Measurements from ENCODE around the gene CNTNAP2. TPM values are rescaled to one million over a fixed set of nuclear protein-coding genes. Genes with fewer than 3 reads are reported as not detected.

The CNTNAP2 gene
- total RNA-seq, 4 donors from 2014 or later: not detected

DNA sequence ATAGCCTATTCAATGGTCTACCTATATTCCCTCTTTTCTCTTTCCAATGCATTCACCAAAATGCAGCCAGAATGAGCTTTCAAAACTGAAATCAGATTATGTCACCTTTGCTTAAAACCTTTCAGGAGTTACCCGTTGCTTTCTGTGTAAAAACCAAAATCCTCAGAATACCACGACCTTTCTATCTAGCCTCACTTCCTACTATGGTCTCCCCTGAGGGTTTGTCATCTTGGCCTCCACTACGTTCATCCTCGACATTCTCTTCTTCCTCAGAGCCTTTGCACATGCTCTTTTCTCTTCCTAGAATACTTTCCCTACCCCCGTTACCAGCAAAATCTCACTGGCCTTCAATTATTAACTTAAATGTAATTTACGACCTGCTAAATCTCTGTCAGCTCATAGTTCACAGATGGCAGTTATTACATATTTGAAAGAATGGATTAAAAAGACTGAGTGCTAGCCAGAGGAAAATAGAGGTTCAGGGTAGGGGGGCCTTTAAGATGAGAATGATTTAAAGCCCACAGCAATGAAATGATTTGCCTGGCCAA is 2093.1 kb downstream of the CNTNAP2 start:
- no peak for DNase-seq
- Histone ChIP-seq H3K36me3 (no peaks in the 10 kb centered on the region), H3K4me1 (peaks cover 0 to 8% of the 10 kb centered on the region in 2 donors), H3K4me3 (no peak overlapping the region), H3K27ac (no peak overlapping the region), H3K9me3 (no peaks in the 10 kb centered on the region), H3K27me3 (no peaks in the 10 kb centered on the region)
- TF ChIP-seq, protein P1, sequence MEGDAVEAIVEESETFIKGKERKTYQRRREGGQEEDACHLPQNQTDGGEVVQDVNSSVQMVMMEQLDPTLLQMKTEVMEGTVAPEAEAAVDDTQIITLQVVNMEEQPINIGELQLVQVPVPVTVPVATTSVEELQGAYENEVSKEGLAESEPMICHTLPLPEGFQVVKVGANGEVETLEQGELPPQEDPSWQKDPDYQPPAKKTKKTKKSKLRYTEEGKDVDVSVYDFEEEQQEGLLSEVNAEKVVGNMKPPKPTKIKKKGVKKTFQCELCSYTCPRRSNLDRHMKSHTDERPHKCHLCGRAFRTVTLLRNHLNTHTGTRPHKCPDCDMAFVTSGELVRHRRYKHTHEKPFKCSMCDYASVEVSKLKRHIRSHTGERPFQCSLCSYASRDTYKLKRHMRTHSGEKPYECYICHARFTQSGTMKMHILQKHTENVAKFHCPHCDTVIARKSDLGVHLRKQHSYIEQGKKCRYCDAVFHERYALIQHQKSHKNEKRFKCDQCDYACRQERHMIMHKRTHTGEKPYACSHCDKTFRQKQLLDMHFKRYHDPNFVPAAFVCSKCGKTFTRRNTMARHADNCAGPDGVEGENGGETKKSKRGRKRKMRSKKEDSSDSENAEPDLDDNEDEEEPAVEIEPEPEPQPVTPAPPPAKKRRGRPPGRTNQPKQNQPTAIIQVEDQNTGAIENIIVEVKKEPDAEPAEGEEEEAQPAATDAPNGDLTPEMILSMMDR (IDR thresholded peaks at IDR 0.05 in 4 of 5, conservative IDR thresholded peaks at IDR 0.05 in 1 of 5): no peak
- no peak for TF ChIP-seq POLR2A (IDR thresholded peaks at IDR 0.05)
- in situ Hi-C loops (cut with MboI; ENCODE audit: low sequenced_read_pairs in 4 of 4): no loop called here
- intact Hi-C loops (cut with DNase I; ENCODE audit: low total_unique reads): no loop called here
- no peak for ATAC-seq

- in situ Hi-C loops (cut with MboI; ENCODE audit: low sequenced_read_pairs in 4 of 4): no loop called here
- no peak for ATAC-seq
- H3K27me3 ChIP-seq: no peaks in the 10 kb centered on the region
- TF ChIP-seq POLR2A (IDR thresholded peaks at IDR 0.05): no peak
- TF ChIP-seq, protein P1 (IDR thresholded peaks at IDR 0.05 in 4 of 5, conservative IDR thresholded peaks at IDR 0.05 in 1 of 5): no peak
- no peaks in the 10 kb centered on the region for H3K36me3 ChIP-seq
- H3K4me1 ChIP-seq: peaks cover 0 to 8% of the 10 kb centered on the region in 2 donors
- no peak overlapping the region for H3K27ac ChIP-seq
- no peaks in the 10 kb centered on the region for H3K9me3 ChIP-seq
- no peak for DNase-seq
- intact Hi-C loops (cut with DNase I; ENCODE audit: low total_unique reads): no loop called here
- H3K4me3 ChIP-seq: no peak overlapping the region
These were observed 2094.3 kb downstream of the CNTNAP2 start for GRCh38 chr7:148210804-148211325.

DNA sequence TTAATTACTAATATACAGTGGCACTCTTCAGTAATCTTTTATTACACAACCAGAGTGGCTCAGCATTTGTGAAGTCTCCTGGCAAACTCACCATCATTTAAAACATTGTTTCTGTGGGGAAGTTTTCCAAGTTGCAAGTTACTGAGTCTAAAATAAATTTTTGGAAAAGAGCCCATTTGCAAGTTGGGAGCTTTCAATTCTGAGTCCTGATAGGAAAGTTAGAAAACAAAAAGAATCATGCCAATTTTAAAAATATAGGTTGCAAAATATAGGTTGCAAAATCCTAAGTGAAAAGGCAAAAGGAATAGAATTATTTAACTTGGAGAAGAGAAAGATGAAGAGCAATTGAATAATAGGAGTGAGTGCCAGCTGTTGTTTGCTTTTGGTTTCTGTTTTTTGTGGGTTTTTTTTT is 2095.1 kb downstream of the CNTNAP2 start:
- no peaks in the 10 kb centered on the region for H3K27me3 ChIP-seq
- H3K27ac ChIP-seq: no peak overlapping the region
- DNase-seq (no peak), ATAC-seq (no peak)
- H3K4me1 ChIP-seq: peaks cover 0 to 8% of the 10 kb centered on the region in 2 donors
- TF ChIP-seq, protein P1 (IDR thresholded peaks at IDR 0.05 in 4 of 5, conservative IDR thresholded peaks at IDR 0.05 in 1 of 5): no peak
- TF ChIP-seq POLR2A (IDR thresholded peaks at IDR 0.05): no peak
- no peaks in the 10 kb centered on the region for H3K9me3 ChIP-seq
- no peaks in the 10 kb centered on the region for H3K36me3 ChIP-seq
- in situ Hi-C loops (cut with MboI; ENCODE audit: low sequenced_read_pairs in 4 of 4): no loop called here
- intact Hi-C loops (cut with DNase I; ENCODE audit: low total_unique reads): no loop called here
- H3K4me3 ChIP-seq: no peak overlapping the region

DNA sequence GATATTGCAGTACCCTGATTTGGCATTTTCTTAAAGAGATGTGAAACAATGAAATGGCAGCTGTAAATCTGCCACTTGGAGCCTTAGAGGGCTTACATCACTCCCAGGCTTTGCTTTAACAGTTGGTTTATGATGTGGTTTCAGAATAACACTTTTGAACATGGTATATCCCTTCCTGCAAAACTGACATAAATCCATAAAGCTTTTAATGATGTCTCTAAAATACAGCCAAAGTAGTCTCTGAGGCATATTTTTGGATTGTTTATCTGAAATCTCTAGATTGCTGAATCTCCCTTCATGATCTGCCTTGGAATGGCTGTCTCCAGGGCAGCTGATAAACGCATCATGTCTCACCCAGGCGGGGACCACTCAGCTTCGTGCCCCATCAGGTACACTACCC is 2096.1 kb downstream of the CNTNAP2 start:
- no peak for TF ChIP-seq POLR2A (IDR thresholded peaks at IDR 0.05)
- TF ChIP-seq, protein P1 (IDR thresholded peaks at IDR 0.05 in 4 of 5, conservative IDR thresholded peaks at IDR 0.05 in 1 of 5): no peak
- Histone ChIP-seq H3K27ac (no peak overlapping the region), H3K9me3 (no peaks in the 10 kb centered on the region), H3K27me3 (no peaks in the 10 kb centered on the region), H3K36me3 (no peaks in the 10 kb centered on the region), H3K4me1 (peaks cover 0 to 8% of the 10 kb centered on the region in 2 donors), H3K4me3 (no peak overlapping the region)
- intact Hi-C loops (cut with DNase I; ENCODE audit: low total_unique reads) (no loop called here), in situ Hi-C loops (cut with MboI; ENCODE audit: low sequenced_read_pairs in 4 of 4) (no loop called here)
- ATAC-seq (no peak), DNase-seq (no peak)

DNA sequence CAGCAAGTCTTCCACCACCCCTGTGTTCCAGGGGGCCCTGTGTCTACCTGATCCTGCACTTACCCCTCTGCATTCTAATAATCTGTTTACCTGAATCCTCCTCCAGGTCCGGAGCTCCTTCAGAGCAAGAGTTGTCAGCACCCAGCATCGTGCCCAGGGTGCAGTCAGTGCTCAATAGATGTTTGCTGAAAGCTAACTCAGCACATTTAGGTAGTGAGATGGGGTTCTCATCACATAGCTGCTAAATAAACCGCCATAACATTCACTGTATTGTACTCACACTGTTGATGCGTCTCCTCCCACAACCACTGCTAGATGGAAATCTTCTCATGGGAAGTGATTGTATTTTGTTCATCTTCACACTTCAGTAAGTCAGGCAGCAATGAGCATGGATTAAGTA is 2097.5 kb downstream of the CNTNAP2 start:
- H3K36me3 ChIP-seq: no peaks in the 10 kb centered on the region
- in situ Hi-C loops (cut with MboI; ENCODE audit: low sequenced_read_pairs in 4 of 4): no loop called here
- TF ChIP-seq, protein P1 (IDR thresholded peaks at IDR 0.05 in 4 of 5, conservative IDR thresholded peaks at IDR 0.05 in 1 of 5): no peak
- no peak for TF ChIP-seq POLR2A (IDR thresholded peaks at IDR 0.05)

More for the DNA sequence above, 2097.5 kb downstream of the CNTNAP2 start:
- Histone ChIP-seq H3K4me3 (no peak overlapping the region), H3K27ac (no peak overlapping the region), H3K27me3 (no peaks in the 10 kb centered on the region), H3K4me1 (peaks cover 0 to 8% of the 10 kb centered on the region in 2 donors), H3K9me3 (no peaks in the 10 kb centered on the region)
- no peak for ATAC-seq
- intact Hi-C loops (cut with DNase I; ENCODE audit: low total_unique reads): no loop called here
- DNase-seq: no peak

All from gastrocnemius medialis (tissue), 4 donors.